Measurements from ENCODE around the gene PLIN4.

DNA sequence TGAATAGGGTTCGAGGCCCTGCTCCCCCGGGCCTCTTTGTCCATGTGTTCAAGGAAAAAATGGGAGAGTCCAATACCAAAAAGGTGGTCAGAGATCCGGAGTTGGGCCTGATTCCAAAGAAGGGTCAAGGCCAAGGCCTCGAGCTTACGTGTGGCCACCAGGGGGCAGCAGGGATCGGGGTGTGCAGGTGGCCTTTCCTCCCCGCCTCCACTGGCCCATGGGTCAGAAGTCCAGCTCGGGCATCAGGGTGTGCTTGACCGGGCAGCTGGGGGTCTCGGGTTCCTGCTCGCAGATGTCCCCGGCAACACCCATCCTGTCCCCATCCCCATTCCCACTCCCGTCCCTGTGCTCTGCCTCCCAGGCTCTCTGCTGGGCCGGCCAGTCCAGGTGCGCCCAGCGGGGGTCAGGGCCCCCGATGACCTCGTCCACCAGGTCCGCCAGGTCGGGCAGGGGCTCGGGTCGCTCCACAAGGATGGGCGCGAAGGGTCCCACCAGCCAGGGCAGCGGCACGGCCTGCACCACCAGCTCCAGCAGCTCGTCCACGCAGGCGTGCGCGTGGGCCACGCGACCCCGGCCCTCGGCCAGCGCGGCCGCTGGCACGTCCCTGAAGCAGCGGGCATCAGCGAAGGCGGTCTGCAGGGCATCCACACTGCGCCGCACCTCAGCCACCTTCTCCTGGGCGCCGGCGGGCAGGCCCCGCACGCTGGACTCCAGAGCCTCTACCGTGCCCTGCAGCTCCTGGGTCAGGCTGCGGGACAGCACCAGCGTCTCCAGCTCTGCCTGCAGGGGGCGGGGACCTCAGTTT is 5.2 kb upstream of the PLIN4 start:
- TF ChIP-seq CSDC2 (CRISPR knock-in tag; IDR thresholded peaks at IDR 0.05): no peak
- no peak for TF ChIP-seq ESRRG (CRISPR knock-in tag; IDR thresholded peaks at IDR 0.05)
- TF ChIP-seq ZFP3 (CRISPR knock-in tag; IDR thresholded peaks at IDR 0.05): no peak
- no peak for TF ChIP-seq ZFP30 (CRISPR knock-in tag; IDR thresholded peaks at IDR 0.05)
- TF ChIP-seq, protein P1, sequence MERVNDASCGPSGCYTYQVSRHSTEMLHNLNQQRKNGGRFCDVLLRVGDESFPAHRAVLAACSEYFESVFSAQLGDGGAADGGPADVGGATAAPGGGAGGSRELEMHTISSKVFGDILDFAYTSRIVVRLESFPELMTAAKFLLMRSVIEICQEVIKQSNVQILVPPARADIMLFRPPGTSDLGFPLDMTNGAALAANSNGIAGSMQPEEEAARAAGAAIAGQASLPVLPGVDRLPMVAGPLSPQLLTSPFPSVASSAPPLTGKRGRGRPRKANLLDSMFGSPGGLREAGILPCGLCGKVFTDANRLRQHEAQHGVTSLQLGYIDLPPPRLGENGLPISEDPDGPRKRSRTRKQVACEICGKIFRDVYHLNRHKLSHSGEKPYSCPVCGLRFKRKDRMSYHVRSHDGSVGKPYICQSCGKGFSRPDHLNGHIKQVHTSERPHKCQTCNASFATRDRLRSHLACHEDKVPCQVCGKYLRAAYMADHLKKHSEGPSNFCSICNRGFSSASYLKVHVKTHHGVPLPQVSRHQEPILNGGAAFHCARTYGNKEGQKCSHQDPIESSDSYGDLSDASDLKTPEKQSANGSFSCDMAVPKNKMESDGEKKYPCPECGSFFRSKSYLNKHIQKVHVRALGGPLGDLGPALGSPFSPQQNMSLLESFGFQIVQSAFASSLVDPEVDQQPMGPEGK (CRISPR knock-in tag; IDR thresholded peaks at IDR 0.05; ENCODE audit: borderline replicate concordance): no peak
- TF ChIP-seq ZNF70 (CRISPR knock-in tag; IDR thresholded peaks at IDR 0.05): no peak
- no peak for TF ChIP-seq CREB5 (CRISPR knock-in tag; IDR thresholded peaks at IDR 0.05; ENCODE audit: low read depth)
- no peak for TF ChIP-seq RARB (CRISPR knock-in tag; IDR thresholded peaks at IDR 0.05)
- no peak for TF ChIP-seq SNAI2 (CRISPR knock-in tag; IDR thresholded peaks at IDR 0.05)
- no peak for TF ChIP-seq PPARA (CRISPR knock-in tag; IDR thresholded peaks at IDR 0.05; ENCODE audit: borderline replicate concordance)
- TF ChIP-seq OSR1 (CRISPR knock-in tag; IDR thresholded peaks at IDR 0.05): no peak
- no peak for TF ChIP-seq ISL1 (CRISPR knock-in tag; IDR thresholded peaks at IDR 0.05)
- no peak for TF ChIP-seq ARNTL (CRISPR knock-in tag; IDR thresholded peaks at IDR 0.05; ENCODE audit: borderline replicate concordance, low read depth)
- no peak for TF ChIP-seq ZNF565 (CRISPR knock-in tag; conservative IDR thresholded peaks at IDR 0.05; ENCODE audit: low read depth)
